H9 (cell line): ENCODE results near the gene KCNQ2. TPM values are rescaled to one million over a fixed set of nuclear protein-coding genes. Genes with fewer than 3 reads are reported as not detected.
A peak's percentile ranks its signal among the peaks of the same experiment; 100 is the strongest.

ENCODE experiments used
- DNase-seq: peaks from one replicate; pipeline ENCODE4 v3.0.0-alpha.2; 2017
- H2AFZ ChIP-seq: one replicate; pipeline ENCODE4 v1.6.1; 2013; ENCODE audit warnings: mild to moderate bottlenecking, low read length, control low read depth, moderate library complexity
- H2AK5ac ChIP-seq: 2 replicates; pipeline ENCODE4 v1.6.1; 2013; ENCODE audit warnings: low read length, control low read depth, mixed read lengths; ENCODE audit not compliant: insufficient read length
- H2BK120ac ChIP-seq: one replicate; pipeline ENCODE4 v1.6.1; 2013; ENCODE audit warnings: low read depth, mild to moderate bottlenecking, low read length, control low read depth, inconsistent platforms; ENCODE audit not compliant: poor library complexity, severe bottlenecking
- H2BK12ac ChIP-seq: 2 replicates; pipeline ENCODE4 v1.6.1; 2013; ENCODE audit warnings: low read length, control low read depth, mixed read lengths, low read depth; ENCODE audit not compliant: insufficient read length
- H2BK15ac ChIP-seq: 2 replicates; pipeline ENCODE4 v1.6.1; 2013; ENCODE audit warnings: low read depth, low read length, control low read depth
- H2BK20ac ChIP-seq: one replicate; pipeline ENCODE4 v1.6.1; 2013; ENCODE audit warnings: low read depth, mild to moderate bottlenecking, low read length, control low read depth, inconsistent platforms; ENCODE audit not compliant: poor library complexity, severe bottlenecking
- H2BK5ac ChIP-seq: 2 replicates; pipeline ENCODE4 v1.6.1; 2013; ENCODE audit warnings: low read length, control low read depth, mixed read lengths; ENCODE audit not compliant: insufficient read length
- H3K14ac ChIP-seq: 2 replicates; pipeline ENCODE4 v1.6.1; 2013; ENCODE audit warnings: low read length, control low read depth; ENCODE audit not compliant: insufficient read depth
- H3K18ac ChIP-seq: 2 replicates; pipeline ENCODE4 v1.6.1; 2013; ENCODE audit warnings: low read depth, mild to moderate bottlenecking, mixed read lengths, low read length, control low read depth; ENCODE audit not compliant: insufficient read length
- H3K23ac ChIP-seq: 2 replicates; pipeline ENCODE4 v1.6.1; 2013; ENCODE audit warnings: low read length, control low read depth, mixed read lengths, low read depth; ENCODE audit not compliant: insufficient read length
- H3K23me2 ChIP-seq: 2 replicates; pipeline ENCODE4 v1.6.1; 2013; ENCODE audit warnings: low read depth, mild to moderate bottlenecking, mixed read lengths, low read length, control low read depth; ENCODE audit not compliant: insufficient read length, poor library complexity, severe bottlenecking
- H3K27ac ChIP-seq: 2 replicates; pipeline ENCODE4 v1.5.1; 2013; ENCODE audit warnings: low read length, control low read depth, mixed read lengths, low read depth; ENCODE audit not compliant: insufficient read length
- H3K27me3 ChIP-seq: 2 replicates; pipeline ENCODE4 v1.6.1; 2013; ENCODE audit warnings: low read length, control low read depth, inconsistent platforms; ENCODE audit not compliant: insufficient read depth
- H3K4ac ChIP-seq: 2 replicates; pipeline ENCODE4 v1.6.1; 2013; ENCODE audit warnings: low read depth, mild to moderate bottlenecking, control low read depth, inconsistent platforms, low read length, moderate library complexity
- H3K4me1 ChIP-seq: 2 replicates; pipeline ENCODE4 v1.6.1; 2013; ENCODE audit warnings: low read length, control low read depth, inconsistent platforms; ENCODE audit not compliant: insufficient read depth
- H3K4me2 ChIP-seq: 2 replicates; pipeline ENCODE4 v1.6.1; 2013; ENCODE audit warnings: low read length, control low read depth, mixed read lengths; ENCODE audit not compliant: insufficient read length, insufficient read depth
- H3K56ac ChIP-seq: 2 replicates; pipeline ENCODE4 v1.6.1; 2013; ENCODE audit warnings: low read depth, mild to moderate bottlenecking, mixed read lengths, low read length, control low read depth; ENCODE audit not compliant: insufficient read length
- H3K79me1 ChIP-seq: 2 replicates; pipeline ENCODE4 v1.6.1; 2013; ENCODE audit warnings: low read depth, mild to moderate bottlenecking, moderate library complexity, low read length, control low read depth, inconsistent platforms; ENCODE audit not compliant: insufficient read depth, poor library complexity, severe bottlenecking
- H3K79me2 ChIP-seq: 2 replicates; pipeline ENCODE4 v1.6.1; 2013; ENCODE audit warnings: low read length, control low read depth, inconsistent platforms; ENCODE audit not compliant: insufficient read depth
- H3K9ac ChIP-seq: 2 replicates; pipeline ENCODE4 v1.6.1; 2013; ENCODE audit warnings: low read length, control low read depth, mixed read lengths; ENCODE audit not compliant: insufficient read length; ENCODE audit errors: extremely low read depth
- H3K9me3 ChIP-seq: one replicate; pipeline ENCODE4 v1.6.1; 2013; ENCODE audit warnings: low read depth, low read length, inconsistent platforms; ENCODE audit not compliant: control insufficient read depth
- H3T11ph ChIP-seq: one replicate; pipeline ENCODE4 v1.6.1; 2013; ENCODE audit warnings: mild to moderate bottlenecking, low read length, control low read depth, inconsistent platforms
- H4K20me1 ChIP-seq: one replicate; pipeline ENCODE4 v1.6.1; 2013; ENCODE audit not compliant: control insufficient read depth, insufficient read length, insufficient read depth
- H4K5ac ChIP-seq: 2 replicates; pipeline ENCODE4 v1.6.1; 2013; ENCODE audit warnings: low read depth, mild to moderate bottlenecking, mixed read lengths, low read length, control low read depth; ENCODE audit not compliant: insufficient read length
- H4K8ac ChIP-seq: replicated peaks from 2 replicates; pipeline ENCODE4 v1.6.1; 2013; ENCODE audit warnings: low read length, control low read depth, mixed read lengths, low read depth; ENCODE audit not compliant: insufficient read length
- H4K91ac ChIP-seq: 2 replicates; pipeline ENCODE4 v1.6.1; 2013; ENCODE audit warnings: low read depth, mild to moderate bottlenecking, moderate library complexity, mixed read lengths, low read length, control low read depth; ENCODE audit not compliant: insufficient read length
- H3K27ac Mint-ChIP-seq, 3 experiments: 2 replicates in 2 of 3; 3 replicates in 1 of 3; pipeline ENCODE4 v1.8.0; 2020 to 2021; ENCODE audit warnings: mixed read lengths in 3 of 3, mild to moderate bottlenecking in 1 of 3, moderate library complexity in 1 of 3
- H3K27me3 Mint-ChIP-seq: 2 replicates; pipeline ENCODE4 v1.8.0; 2021; ENCODE audit warnings: low read depth, mild to moderate bottlenecking, moderate library complexity, mixed read lengths
- H3K36me3 Mint-ChIP-seq, 3 experiments: 2 replicates in 2 of 3; 3 replicates in 1 of 3; pipeline ENCODE4 v1.8.0; 2020 to 2021; ENCODE audit warnings: low read depth in 3 of 3, mixed read lengths in 3 of 3; ENCODE audit not compliant: insufficient read depth in 1 of 3
- H3K4me1 Mint-ChIP-seq, 2 experiments: 2 replicates each; pipeline ENCODE4 v1.8.0; 2020; ENCODE audit warnings: mixed read lengths in 2 of 2
- H3K4me3 Mint-ChIP-seq, 2 experiments: 2 replicates in 1 of 2; 3 replicates in 1 of 2; pipeline ENCODE4 v1.8.0; 2020 to 2021; ENCODE audit warnings: mild to moderate bottlenecking in 2 of 2, mixed read lengths in 2 of 2, moderate library complexity in 1 of 2
- H3K9me3 Mint-ChIP-seq, 2 experiments: 2 replicates in 1 of 2; 3 replicates in 1 of 2; pipeline ENCODE4 v1.8.0; 2020; ENCODE audit warnings: mild to moderate bottlenecking in 2 of 2, mixed read lengths in 2 of 2, moderate library complexity in 1 of 2
- WGBS: extraction: QIAGEN DNeasy Blood & Tissue Kit; methylation state at CpG from one replicate; pipeline ENCODE4 v1.1.7; 2013; ENCODE audit warnings: missing lambda C conversion rate, low lambda C conversion rate, mixed read lengths; ENCODE audit not compliant: insufficient read length; ENCODE audit errors: extremely low coverage; 5-methylcytosine and 5-hydroxymethylcytosine counted together
- total RNA-seq: library from RNA; stranded (reverse); gene quantifications from 2 replicates; pipeline ENCODE4 v1.2.1, GENCODE V29; 2021
- TF ChIP-seq, protein P1 (sequence below): fragments of 200-600 bp; sonication (generic); conservative IDR thresholded peaks from 3 replicates; pipeline ENCODE4 v1.8.0; 2021; ENCODE audit warnings: antibody characterized with exemption, mild to moderate bottlenecking

KCNQ2 gene
- total RNA-seq, 1 experiment from 2014 or later: 69.2 TPM

DNA sequence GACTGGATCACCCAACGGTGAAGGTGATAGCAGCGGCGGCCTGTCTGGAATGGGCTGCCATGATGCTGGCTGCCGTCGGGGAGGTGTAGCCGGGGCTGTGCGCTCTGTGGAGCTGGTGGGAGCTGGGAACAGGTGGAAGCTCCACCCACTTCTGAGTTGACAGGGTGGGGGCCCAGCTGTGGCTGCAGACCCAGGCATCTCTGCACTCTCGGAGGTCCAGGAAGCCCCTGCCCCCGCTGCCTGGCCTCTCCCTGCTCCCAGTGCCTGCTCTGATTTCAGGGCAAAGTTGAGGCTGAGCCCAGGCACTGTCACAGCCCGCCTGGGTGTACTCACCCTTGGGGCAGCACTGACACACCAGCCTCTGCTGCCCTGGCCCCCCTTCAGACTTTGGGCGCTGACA, 93.2 kb downstream of the KCNQ2 start:
- Histone ChIP-seq H2BK120ac (no peak overlapping the region), H3K27me3 (no peaks in the 10 kb centered on the region), H2AFZ (no peak overlapping the region), H3K4me2 (no peak overlapping the region), H3K4me1 (peaks cover 4% of the 10 kb centered on the region; the same call in 1 of the 2 replicates), H3K79me2 (no peaks in the 10 kb centered on the region), H4K20me1 (no peaks in the 10 kb centered on the region), H3K4ac (no peak overlapping the region), H3K9me3 (no peaks in the 10 kb centered on the region), H3K79me1 (no peaks in the 10 kb centered on the region), H3K14ac (no peak overlapping the region), H2BK15ac (no peak overlapping the region), H3K27ac (no peak overlapping the region), H3K56ac (no peak overlapping the region), H2BK12ac (no peak overlapping the region), H3K23me2 (no peaks in the 10 kb centered on the region), H3K9ac (no peak overlapping the region), H4K91ac (no peak overlapping the region), H3T11ph (no peak overlapping the region), H2BK20ac (no peak overlapping the region), H2AK5ac (no peak overlapping the region), H3K18ac (no peak overlapping the region), H3K23ac (no peak overlapping the region), H4K5ac (no peak overlapping the region), H4K8ac (no peak overlapping the region), H2BK5ac (no peak overlapping the region)
- no CpG with 5 or more reads among the region's 11 CpGs for WGBS
- DNase-seq: no peak
- H3K27ac Mint-ChIP-seq: peak overlapping the region in 1 of 3 experiments; percentile 7; a peak in 1 of 7 replicates
- no peak overlapping the region for H3K4me3 Mint-ChIP-seq
- H3K4me1 Mint-ChIP-seq: peaks cover 19 to 40% of the 10 kb centered on the region in 2 experiments
- TF ChIP-seq, protein P1, sequence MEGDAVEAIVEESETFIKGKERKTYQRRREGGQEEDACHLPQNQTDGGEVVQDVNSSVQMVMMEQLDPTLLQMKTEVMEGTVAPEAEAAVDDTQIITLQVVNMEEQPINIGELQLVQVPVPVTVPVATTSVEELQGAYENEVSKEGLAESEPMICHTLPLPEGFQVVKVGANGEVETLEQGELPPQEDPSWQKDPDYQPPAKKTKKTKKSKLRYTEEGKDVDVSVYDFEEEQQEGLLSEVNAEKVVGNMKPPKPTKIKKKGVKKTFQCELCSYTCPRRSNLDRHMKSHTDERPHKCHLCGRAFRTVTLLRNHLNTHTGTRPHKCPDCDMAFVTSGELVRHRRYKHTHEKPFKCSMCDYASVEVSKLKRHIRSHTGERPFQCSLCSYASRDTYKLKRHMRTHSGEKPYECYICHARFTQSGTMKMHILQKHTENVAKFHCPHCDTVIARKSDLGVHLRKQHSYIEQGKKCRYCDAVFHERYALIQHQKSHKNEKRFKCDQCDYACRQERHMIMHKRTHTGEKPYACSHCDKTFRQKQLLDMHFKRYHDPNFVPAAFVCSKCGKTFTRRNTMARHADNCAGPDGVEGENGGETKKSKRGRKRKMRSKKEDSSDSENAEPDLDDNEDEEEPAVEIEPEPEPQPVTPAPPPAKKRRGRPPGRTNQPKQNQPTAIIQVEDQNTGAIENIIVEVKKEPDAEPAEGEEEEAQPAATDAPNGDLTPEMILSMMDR: no peak
- peaks cover 2% of the 10 kb centered on the region for H3K27me3 Mint-ChIP-seq
- H3K9me3 Mint-ChIP-seq: peaks cover 0 to 5% of the 10 kb centered on the region in 2 experiments; a peak in 1 of 5 replicates
- no peaks in the 10 kb centered on the region for H3K36me3 Mint-ChIP-seq
